Mesenchymal stem cell (in vitro differentiated cells and primary cell): ENCODE results near the gene MYL9.
A peak's percentile ranks its signal among the peaks of the same experiment; 100 is the strongest.

ENCODE experiments used
- DNase-seq: peaks from one replicate; pipeline ENCODE4 v3.0.0-alpha.2; 2013
- H2AFZ ChIP-seq: one replicate; pipeline ENCODE4 v1.6.1; 2013; ENCODE audit warnings: low read depth, mild to moderate bottlenecking, control low read depth, inconsistent platforms, low read length, moderate library complexity
- H2AK5ac ChIP-seq: 2 replicates; pipeline ENCODE4 v1.6.1; 2013; ENCODE audit warnings: low read length, moderate library complexity, mild to moderate bottlenecking, inconsistent platforms; ENCODE audit not compliant: severe bottlenecking
- H2BK120ac ChIP-seq: one replicate; pipeline ENCODE4 v1.6.1; 2013; ENCODE audit warnings: low read depth, mild to moderate bottlenecking, inconsistent platforms, low read length, moderate library complexity
- H2BK12ac ChIP-seq, 2 experiments: one replicate each; pipeline ENCODE4 v1.6.1; 2013; ENCODE audit warnings: inconsistent platforms in 2 of 2, low read length in 2 of 2, mild to moderate bottlenecking in 2 of 2, moderate library complexity in 2 of 2, control low read depth in 1 of 2
- H2BK15ac ChIP-seq: one replicate; pipeline ENCODE4 v1.6.1; 2013; ENCODE audit warnings: mild to moderate bottlenecking, low read depth, inconsistent platforms; ENCODE audit not compliant: poor library complexity, severe bottlenecking
- H2BK5ac ChIP-seq: 2 replicates; pipeline ENCODE4 v1.6.1; 2013; ENCODE audit warnings: low read depth, mild to moderate bottlenecking, low read length, control low read depth, inconsistent platforms; ENCODE audit not compliant: poor library complexity, severe bottlenecking
- H3K14ac ChIP-seq, 2 experiments: one replicate each; pipeline ENCODE4 v1.6.1; 2013; ENCODE audit warnings: inconsistent platforms in 2 of 2, low read length in 2 of 2, control low read depth in 1 of 2, mild to moderate bottlenecking in 1 of 2, moderate library complexity in 1 of 2
- H3K18ac ChIP-seq, 2 experiments: one replicate each; pipeline ENCODE4 v1.6.1; 2013; ENCODE audit warnings: inconsistent platforms in 2 of 2, low read length in 2 of 2, control low read depth in 1 of 2, low read depth in 1 of 2, mild to moderate bottlenecking in 1 of 2
- H3K23ac ChIP-seq, 2 experiments: one replicate each; pipeline ENCODE4 v1.6.1; 2013; ENCODE audit warnings: inconsistent platforms in 2 of 2, low read length in 2 of 2, mild to moderate bottlenecking in 2 of 2, moderate library complexity in 2 of 2, control low read depth in 1 of 2
- H3K27ac ChIP-seq: 2 replicates; pipeline ENCODE4 v1.5.1; 2013; ENCODE audit warnings: mild to moderate bottlenecking, moderate library complexity, low read length, control low read depth, inconsistent platforms; ENCODE audit not compliant: poor library complexity, severe bottlenecking
- H3K27me3 ChIP-seq, 2 experiments: 2 replicates each; pipeline versions ENCODE4 v1.6.1 to v1.7.0; 2013; ENCODE audit warnings: low read length in 2 of 2, mild to moderate bottlenecking in 2 of 2, moderate library complexity in 2 of 2, control low read depth in 1 of 2, inconsistent platforms in 1 of 2; ENCODE audit not compliant: control insufficient read depth in 1 of 2, insufficient read depth in 1 of 2
- H3K36me3 ChIP-seq, 2 experiments: 2 replicates each; pipeline versions ENCODE4 v1.6.1 to v1.7.0; 2013; ENCODE audit warnings: low read length in 2 of 2, control low read depth in 1 of 2, inconsistent platforms in 1 of 2, low read depth in 1 of 2, mild to moderate bottlenecking in 1 of 2; ENCODE audit not compliant: insufficient read depth in 2 of 2, control insufficient read depth in 1 of 2
- H3K4ac ChIP-seq, 2 experiments: one replicate each; pipeline ENCODE4 v1.6.1; 2013; ENCODE audit warnings: inconsistent platforms in 2 of 2, low read length in 2 of 2, mild to moderate bottlenecking in 2 of 2, moderate library complexity in 2 of 2, control low read depth in 1 of 2, low read depth in 1 of 2
- H3K4me1 ChIP-seq: 2 replicates; pipeline ENCODE4 v1.6.1; 2013; ENCODE audit warnings: low read depth, low read length, control low read depth; ENCODE audit not compliant: control insufficient read depth, insufficient read depth
- H3K4me2 ChIP-seq: 2 replicates; pipeline ENCODE4 v1.6.1; 2013; ENCODE audit warnings: low read length, mild to moderate bottlenecking, inconsistent platforms; ENCODE audit not compliant: poor library complexity, severe bottlenecking
- H3K4me3 ChIP-seq, 2 experiments: 2 replicates each; pipeline versions ENCODE4 v1.5.1 to v1.7.0; 2013; ENCODE audit warnings: low read length in 2 of 2, mild to moderate bottlenecking in 2 of 2, control low read depth in 1 of 2, low read depth in 1 of 2; ENCODE audit not compliant: insufficient read depth in 1 of 2
- H3K79me1 ChIP-seq: replicated peaks from 2 replicates; pipeline ENCODE4 v1.6.1; 2013; ENCODE audit warnings: mild to moderate bottlenecking, control low read depth, low read length, inconsistent platforms; ENCODE audit not compliant: poor library complexity, severe bottlenecking
- H3K9ac ChIP-seq: 2 replicates; pipeline ENCODE4 v1.7.0; 2013; ENCODE audit warnings: mild to moderate bottlenecking, low read length, moderate library complexity
- H3K9me3 ChIP-seq: 2 replicates; pipeline ENCODE4 v1.7.0; 2013; ENCODE audit warnings: mild to moderate bottlenecking, low read length; ENCODE audit not compliant: control insufficient read depth
- H4K8ac ChIP-seq: one replicate; pipeline ENCODE4 v1.6.1; 2013; ENCODE audit warnings: inconsistent platforms, mild to moderate bottlenecking, low read length, moderate library complexity
- H4K91ac ChIP-seq: one replicate; pipeline ENCODE4 v1.6.1; 2013; ENCODE audit warnings: mild to moderate bottlenecking, low read length, inconsistent platforms
- WGBS: methylation state at CpG from one replicate; pipeline ENCODE4 v1.1.7; 2013; ENCODE audit warnings: mixed read lengths; 5-methylcytosine and 5-hydroxymethylcytosine counted together

Gene MYL9

GRCh38 chr20:36499723-36500501 is 41.4 kb upstream of the MYL9 start:
- H2BK15ac ChIP-seq = no peak overlapping the region
- no peak overlapping the region for H4K91ac ChIP-seq
- no peak overlapping the region for H2AFZ ChIP-seq
- H3K4ac ChIP-seq = no peak overlapping the region
- peaks cover 29% of the 10 kb centered on the region for H3K4me1 ChIP-seq
- H3K9me3 ChIP-seq = no peaks in the 10 kb centered on the region
- H2BK5ac ChIP-seq = no peak overlapping the region
- H3K27ac ChIP-seq = peak overlapping the region; percentile 65
- peak overlapping the region; percentile 10 to 75 for H3K18ac ChIP-seq
- WGBS = 50% methylated on average over 31 of the region's 31 CpGs
- no peak overlapping the region for H2BK12ac ChIP-seq
- no peak overlapping the region for H3K4me2 ChIP-seq
- H3K23ac ChIP-seq = no peak overlapping the region
- DNase-seq = peak; percentile 71
- H4K8ac ChIP-seq = peak overlapping the region; percentile 67
- H3K14ac ChIP-seq = peak overlapping the region in 1 of 2 experiments; percentile 58
- peaks cover 33% of the 10 kb centered on the region for H3K79me1 ChIP-seq
- H3K36me3 ChIP-seq = peaks cover 66 to 83% of the 10 kb centered on the region in 2 experiments
- H3K27me3 ChIP-seq = no peaks in the 10 kb centered on the region
- H3K9ac ChIP-seq = no peak overlapping the region
- H2BK120ac ChIP-seq = no peak overlapping the region
- H3K4me3 ChIP-seq = no peak overlapping the region
- no peak overlapping the region for H2AK5ac ChIP-seq

- H2AK5ac ChIP-seq = no peak overlapping the region
- no peaks in the 10 kb centered on the region for H3K27me3 ChIP-seq
- H4K8ac ChIP-seq = no peak overlapping the region
- H3K36me3 ChIP-seq = peaks cover 59 to 92% of the 10 kb centered on the region in 2 experiments
- H2BK120ac ChIP-seq = no peak overlapping the region
- H3K4me2 ChIP-seq = no peak overlapping the region
- 90% methylated on average over 2 of the region's 3 CpGs for WGBS
- DNase-seq = no peak
- no peak overlapping the region for H2BK5ac ChIP-seq
- H3K14ac ChIP-seq = no peak overlapping the region
- peaks cover 23% of the 10 kb centered on the region for H3K4me1 ChIP-seq
- H3K18ac ChIP-seq = no peak overlapping the region
- no peak overlapping the region for H2BK15ac ChIP-seq
- H2BK12ac ChIP-seq = no peak overlapping the region
- peaks cover 34% of the 10 kb centered on the region for H3K79me1 ChIP-seq
- H4K91ac ChIP-seq = no peak overlapping the region
- H3K9ac ChIP-seq = no peak overlapping the region
- no peak overlapping the region for H2AFZ ChIP-seq
- H3K9me3 ChIP-seq = no peaks in the 10 kb centered on the region
- H3K23ac ChIP-seq = no peak overlapping the region
- no peak overlapping the region for H3K4me3 ChIP-seq
- no peak overlapping the region for H3K27ac ChIP-seq
- no peak overlapping the region for H3K4ac ChIP-seq
Observed at GRCh38 chr20:36501367-36502006, 39.8 kb upstream of the MYL9 start.

GRCh38 chr20:36504295-36504694 is 37.0 kb upstream of the MYL9 start:
- Histone ChIP-seq H4K91ac (no peak overlapping the region), H3K18ac (no peak overlapping the region), H3K27ac (no peak overlapping the region), H2AFZ (no peak overlapping the region), H3K9me3 (no peaks in the 10 kb centered on the region), H3K36me3 (peaks cover 43 to 91% of the 10 kb centered on the region in 2 experiments), H4K8ac (no peak overlapping the region), H3K4me3 (no peak overlapping the region), H2BK5ac (no peak overlapping the region), H2AK5ac (no peak overlapping the region), H3K27me3 (no peaks in the 10 kb centered on the region), H3K4ac (no peak overlapping the region), H3K9ac (no peak overlapping the region), H2BK12ac (no peak overlapping the region), H3K4me2 (no peak overlapping the region), H2BK15ac (no peak overlapping the region), H3K14ac (no peak overlapping the region), H3K23ac (no peak overlapping the region), H3K4me1 (peaks cover 16% of the 10 kb centered on the region), H3K79me1 (peaks cover 21% of the 10 kb centered on the region), H2BK120ac (no peak overlapping the region)
- 100% methylated on average over 3 of the region's 4 CpGs for WGBS
- no peak for DNase-seq

GRCh38 chr20:36506253-36506652 is 35.1 kb upstream of the MYL9 start:
- Histone ChIP-seq H4K91ac (no peak overlapping the region), H3K23ac (no peak overlapping the region), H3K4me3 (no peak overlapping the region), H3K14ac (no peak overlapping the region), H3K36me3 (peaks cover 34 to 90% of the 10 kb centered on the region in 2 experiments), H3K4ac (no peak overlapping the region), H2BK12ac (no peak overlapping the region), H2AFZ (no peak overlapping the region), H3K4me1 (peaks cover 3% of the 10 kb centered on the region), H2BK5ac (no peak overlapping the region), H2BK15ac (no peak overlapping the region), H3K27ac (no peak overlapping the region), H3K79me1 (peaks cover 20% of the 10 kb centered on the region), H3K9ac (no peak overlapping the region), H4K8ac (no peak overlapping the region), H2BK120ac (no peak overlapping the region), H3K18ac (no peak overlapping the region), H3K9me3 (no peaks in the 10 kb centered on the region), H3K27me3 (no peaks in the 10 kb centered on the region), H3K4me2 (no peak overlapping the region), H2AK5ac (no peak overlapping the region)
- DNase-seq = no peak
- WGBS = 100% methylated on average over 1 of the region's 1 CpG
